Fibroblast of pulmonary artery (primary cell): ENCODE results near the gene OR2A5.

Experiments used
- DNase-seq: peaks from one replicate; pipeline ENCODE4 v3.0.0-alpha.2; 2010; ENCODE audit warnings: low read depth
- H3K4me3 ChIP-seq: replicated peaks from 2 replicates; pipeline ENCODE4 v1.5.1; 2011; ENCODE audit warnings: low read depth, mild to moderate bottlenecking, control low read depth, low read length, moderate library complexity
- TF ChIP-seq, protein P1 (sequence below): IDR thresholded peaks from 2 replicates; pipeline ENCODE4 v1.5.1; 2011; ENCODE audit warnings: mild to moderate bottlenecking, control low read depth, low read length, inconsistent platforms; ENCODE audit errors: missing control alignments

OR2A5 gene

DNA sequence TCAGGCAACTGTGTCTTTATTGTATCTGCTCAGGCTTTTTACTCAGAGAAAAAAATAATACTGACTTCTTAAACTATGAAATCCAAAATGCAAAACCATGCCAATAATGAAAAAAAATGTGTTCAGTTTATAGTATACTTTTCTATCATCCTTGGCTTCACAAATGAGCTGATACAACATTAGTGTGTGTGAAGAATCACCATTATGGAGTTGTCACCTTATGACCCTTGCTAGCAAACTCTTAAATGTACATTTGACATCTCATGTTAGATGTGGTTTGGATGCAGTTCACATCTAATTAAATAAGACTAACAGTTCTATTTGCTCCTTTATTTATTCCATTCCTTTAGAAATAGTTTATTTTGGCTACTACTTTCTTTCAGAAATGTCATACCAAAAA is 56.5 kb downstream of the OR2A5 start:
- no peak overlapping the region for H3K4me3 ChIP-seq
- no peak for DNase-seq
- TF ChIP-seq, protein P1, sequence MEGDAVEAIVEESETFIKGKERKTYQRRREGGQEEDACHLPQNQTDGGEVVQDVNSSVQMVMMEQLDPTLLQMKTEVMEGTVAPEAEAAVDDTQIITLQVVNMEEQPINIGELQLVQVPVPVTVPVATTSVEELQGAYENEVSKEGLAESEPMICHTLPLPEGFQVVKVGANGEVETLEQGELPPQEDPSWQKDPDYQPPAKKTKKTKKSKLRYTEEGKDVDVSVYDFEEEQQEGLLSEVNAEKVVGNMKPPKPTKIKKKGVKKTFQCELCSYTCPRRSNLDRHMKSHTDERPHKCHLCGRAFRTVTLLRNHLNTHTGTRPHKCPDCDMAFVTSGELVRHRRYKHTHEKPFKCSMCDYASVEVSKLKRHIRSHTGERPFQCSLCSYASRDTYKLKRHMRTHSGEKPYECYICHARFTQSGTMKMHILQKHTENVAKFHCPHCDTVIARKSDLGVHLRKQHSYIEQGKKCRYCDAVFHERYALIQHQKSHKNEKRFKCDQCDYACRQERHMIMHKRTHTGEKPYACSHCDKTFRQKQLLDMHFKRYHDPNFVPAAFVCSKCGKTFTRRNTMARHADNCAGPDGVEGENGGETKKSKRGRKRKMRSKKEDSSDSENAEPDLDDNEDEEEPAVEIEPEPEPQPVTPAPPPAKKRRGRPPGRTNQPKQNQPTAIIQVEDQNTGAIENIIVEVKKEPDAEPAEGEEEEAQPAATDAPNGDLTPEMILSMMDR = no peak
